Stimulated activated CD4-positive, alpha-beta T cell treated with anti-CD3 and anti-CD28 coated beads, Interleukin-12 subunit alpha, Interleukin-12 subunit beta, amount 100 ng/mL, for 4 hours (primary cell): ENCODE results near the gene PLEKHG3.

Experiments used
- DNase-seq: peaks from one replicate; pipeline ENCODE4 v3.0.0-alpha.2; 2020

Gene PLEKHG3

GRCh38 chr14:64728856-64729255 lies 24.6 kb downstream of the PLEKHG3 start:
- no peak for DNase-seq

- no peak for DNase-seq
These were observed 25.3 kb downstream of the PLEKHG3 start for GRCh38 chr14:64729386-64730060.

GRCh38 chr14:64730061-64730440 lies 25.8 kb downstream of the PLEKHG3 start:
- DNase-seq = no peak

- no peak for DNase-seq
These were observed 26.5 kb downstream of the PLEKHG3 start for GRCh38 chr14:64730681-64731080.

GRCh38 chr14:64731141-64731581 lies 26.9 kb downstream of the PLEKHG3 start:
- no peak for DNase-seq

GRCh38 chr14:64732066-64732465 lies 27.8 kb downstream of the PLEKHG3 start:
- DNase-seq = no peak

- no peak for DNase-seq
These were observed 28.4 kb downstream of the PLEKHG3 start for GRCh38 chr14:64732536-64733120.

GRCh38 chr14:64733321-64733720 lies 29.1 kb downstream of the PLEKHG3 start:
- no peak for DNase-seq

- no peak for DNase-seq
These were observed 29.7 kb downstream of the PLEKHG3 start for GRCh38 chr14:64733899-64734298.

- DNase-seq = no peak
These were observed 30.8 kb downstream of the PLEKHG3 start for GRCh38 chr14:64734990-64735389.

- DNase-seq = no peak
These were observed 32.3 kb downstream of the PLEKHG3 start for GRCh38 chr14:64736271-64737169.

GRCh38 chr14:64737391-64738280 lies 33.4 kb downstream of the PLEKHG3 start:
- no peak for DNase-seq

- DNase-seq = no peak
These were observed 34.1 kb downstream of the PLEKHG3 start for GRCh38 chr14:64738281-64738804.

- no peak for DNase-seq
These were observed 37.0 kb downstream of the PLEKHG3 start for GRCh38 chr14:64741200-64741599.

GRCh38 chr14:64741961-64742360 lies 37.7 kb downstream of the PLEKHG3 start:
- no peak for DNase-seq

GRCh38 chr14:64743061-64743460 lies 38.8 kb downstream of the PLEKHG3 start:
- DNase-seq = no peak

GRCh38 chr14:64745511-64746091 lies 41.4 kb downstream of the PLEKHG3 start:
- no peak for DNase-seq

- no peak for DNase-seq
These were observed 42.4 kb downstream of the PLEKHG3 start for GRCh38 chr14:64746298-64747250.

- no peak for DNase-seq
These were observed 43.1 kb downstream of the PLEKHG3 start for GRCh38 chr14:64747327-64747726.

GRCh38 chr14:64748521-64748920 lies 44.3 kb downstream of the PLEKHG3 start:
- no peak for DNase-seq
